Stimulated activated CD8-positive, alpha-beta memory T cell treated with anti-CD3 and anti-CD28 coated beads, Interleukin-15, amount 100 ng/mL, for 1 hour (primary cell): Measurements from ENCODE around the gene KAT7.
"Not testable (repeated sequence)": the region's sequence is repeated elsewhere in the genome, so short reads cannot be mapped to it uniquely, and the experiment has no call there.

Experiments used
- DNase-seq: peaks from one replicate; pipeline ENCODE4 v3.0.0-alpha.2; 2020; ENCODE audit warnings: low read depth

The KAT7 gene

GRCh38 chr17:49788478-49789242, at the start of gene KAT7:
Gene KAT7 (plus strand): TSS chr17:49788681. CDS start chr17:49788835, 154 bp downstream.
- peak; percentile 93 for DNase-seq

GRCh38 chr17:49739641-49740271, 48.7 kb upstream of the KAT7 start:
- peak; percentile 87 for DNase-seq

- no peak for DNase-seq
Measured at GRCh38 chr17:49741009-49741691, 47.3 kb upstream of the KAT7 start.

GRCh38 chr17:49741692-49742076, 46.8 kb upstream of the KAT7 start:
- no peak for DNase-seq

- no peak for DNase-seq
Measured at GRCh38 chr17:49742166-49742638, 46.3 kb upstream of the KAT7 start.

- DNase-seq, result no peak
Measured at GRCh38 chr17:49745175-49746139, 43.0 kb upstream of the KAT7 start.

GRCh38 chr17:49746791-49747490, 41.5 kb upstream of the KAT7 start:
- DNase-seq, result no peak

GRCh38 chr17:49747632-49748031, 40.8 kb upstream of the KAT7 start:
- DNase-seq, result no peak

GRCh38 chr17:49748223-49748622, 40.3 kb upstream of the KAT7 start:
- DNase-seq, result no peak

GRCh38 chr17:49748791-49749190, 39.7 kb upstream of the KAT7 start:
- DNase-seq, result no peak

- no peak for DNase-seq
Measured at GRCh38 chr17:49749730-49750129, 38.8 kb upstream of the KAT7 start.

- DNase-seq, result no peak
Measured at GRCh38 chr17:49752508-49752907, 36.0 kb upstream of the KAT7 start.

- no peak for DNase-seq
Measured at GRCh38 chr17:49753959-49754391, 34.5 kb upstream of the KAT7 start.

GRCh38 chr17:49755663-49756283, 32.7 kb upstream of the KAT7 start:
- DNase-seq, result no peak

GRCh38 chr17:49756323-49757150, 31.9 kb upstream of the KAT7 start:
- DNase-seq, result no peak

GRCh38 chr17:49757151-49757777, 31.2 kb upstream of the KAT7 start:
- no peak for DNase-seq

- DNase-seq, result not testable (repeated sequence)
Measured at GRCh38 chr17:49758464-49759010, 29.9 kb upstream of the KAT7 start.

- no peak for DNase-seq
Measured at GRCh38 chr17:49759203-49759602, 29.3 kb upstream of the KAT7 start.

GRCh38 chr17:49760296-49760695, 28.2 kb upstream of the KAT7 start:
- no peak for DNase-seq
